ENCODE measurements around the gene USP12. TPM values are rescaled to one million over a fixed set of nuclear protein-coding genes. Genes with fewer than 3 reads are reported as not detected.

Gene USP12
- total and polyA plus RNA-seq, 12 donors, result 4.6 to 20.3 (median 13.3) TPM

DNA sequence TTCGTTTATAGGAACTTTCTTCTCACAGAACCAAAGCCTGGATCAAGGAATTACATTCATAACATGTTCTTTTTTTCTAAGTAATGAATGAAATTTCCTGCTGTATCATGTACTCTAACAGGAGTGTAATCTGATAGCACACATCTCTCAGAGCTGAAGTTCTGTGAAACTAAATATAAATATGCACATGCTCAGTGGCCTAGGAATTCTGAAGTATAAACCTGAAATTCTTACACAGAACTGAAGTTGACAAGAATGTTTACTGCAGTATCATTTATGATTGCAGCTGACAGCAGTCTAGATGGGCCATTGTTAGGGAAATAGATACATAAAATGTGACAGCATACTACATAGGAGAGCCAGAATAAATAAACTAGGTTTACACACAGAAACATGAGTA is 54.5 kb downstream of the USP12 start:
- WGBS, 4 donors, result 68 to 72% (median 69%) methylated on average over 1 of the region's 1 CpG
- no peaks in the 10 kb centered on the region for H3K9me3 ChIP-seq (replicated peaks in 1 of 3)
- no peak overlapping the region for H3K4me3 ChIP-seq
- H3K4me1 ChIP-seq (replicated peaks in 1 of 2), result no peaks in the 10 kb centered on the region
- intact Hi-C loops (cut with DNase I), result no loop called here
- peaks cover 0 to 10% of the 10 kb centered on the region in 2 donors for H3K36me3 ChIP-seq (replicated peaks in 1 of 2)
- TF ChIP-seq POLR2A (IDR thresholded peaks at IDR 0.05), result no peak
- TF ChIP-seq, protein P1, sequence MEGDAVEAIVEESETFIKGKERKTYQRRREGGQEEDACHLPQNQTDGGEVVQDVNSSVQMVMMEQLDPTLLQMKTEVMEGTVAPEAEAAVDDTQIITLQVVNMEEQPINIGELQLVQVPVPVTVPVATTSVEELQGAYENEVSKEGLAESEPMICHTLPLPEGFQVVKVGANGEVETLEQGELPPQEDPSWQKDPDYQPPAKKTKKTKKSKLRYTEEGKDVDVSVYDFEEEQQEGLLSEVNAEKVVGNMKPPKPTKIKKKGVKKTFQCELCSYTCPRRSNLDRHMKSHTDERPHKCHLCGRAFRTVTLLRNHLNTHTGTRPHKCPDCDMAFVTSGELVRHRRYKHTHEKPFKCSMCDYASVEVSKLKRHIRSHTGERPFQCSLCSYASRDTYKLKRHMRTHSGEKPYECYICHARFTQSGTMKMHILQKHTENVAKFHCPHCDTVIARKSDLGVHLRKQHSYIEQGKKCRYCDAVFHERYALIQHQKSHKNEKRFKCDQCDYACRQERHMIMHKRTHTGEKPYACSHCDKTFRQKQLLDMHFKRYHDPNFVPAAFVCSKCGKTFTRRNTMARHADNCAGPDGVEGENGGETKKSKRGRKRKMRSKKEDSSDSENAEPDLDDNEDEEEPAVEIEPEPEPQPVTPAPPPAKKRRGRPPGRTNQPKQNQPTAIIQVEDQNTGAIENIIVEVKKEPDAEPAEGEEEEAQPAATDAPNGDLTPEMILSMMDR (IDR thresholded peaks at IDR 0.05), result no peak
- H3K27ac ChIP-seq, result no peak overlapping the region
- DNase-seq, result no peak
- H3K27me3 ChIP-seq, result no peaks in the 10 kb centered on the region

DNA sequence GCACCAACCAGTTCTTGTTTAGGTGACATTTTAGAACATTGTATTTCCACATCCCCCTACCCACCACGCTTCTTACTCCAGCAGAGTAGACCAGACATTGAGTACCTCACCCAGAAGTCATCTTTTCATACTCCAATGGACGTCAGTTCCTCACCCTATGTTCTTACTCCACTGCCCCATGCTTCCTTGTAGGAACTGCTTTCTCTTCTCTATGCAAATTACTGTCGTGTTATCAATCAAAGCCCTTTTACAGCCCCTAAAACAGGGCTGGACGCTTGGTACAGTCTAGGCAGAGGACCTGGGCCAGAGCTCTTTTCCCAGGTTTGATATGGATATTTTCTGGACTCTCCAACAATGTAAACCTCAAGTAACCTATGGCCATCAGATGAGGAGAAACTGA is 58.2 kb downstream of the USP12 start:
- Histone ChIP-seq H3K27ac (no peak overlapping the region), H3K4me1 (replicated peaks in 1 of 2) (no peaks in the 10 kb centered on the region), H3K27me3 (no peaks in the 10 kb centered on the region), H3K36me3 (replicated peaks in 1 of 2) (peaks cover 0 to 10% of the 10 kb centered on the region in 2 donors), H3K4me3 (no peak overlapping the region), H3K9me3 (replicated peaks in 1 of 3) (no peaks in the 10 kb centered on the region)
- intact Hi-C loops (cut with DNase I), result no loop called here
- TF ChIP-seq POLR2A (IDR thresholded peaks at IDR 0.05), result no peak
- TF ChIP-seq, protein P1 (IDR thresholded peaks at IDR 0.05), result no peak
- 90 to 92% (median 92%) methylated on average over 4 of the region's 4 CpGs for WGBS, 4 donors
- DNase-seq, result no peak

DNA sequence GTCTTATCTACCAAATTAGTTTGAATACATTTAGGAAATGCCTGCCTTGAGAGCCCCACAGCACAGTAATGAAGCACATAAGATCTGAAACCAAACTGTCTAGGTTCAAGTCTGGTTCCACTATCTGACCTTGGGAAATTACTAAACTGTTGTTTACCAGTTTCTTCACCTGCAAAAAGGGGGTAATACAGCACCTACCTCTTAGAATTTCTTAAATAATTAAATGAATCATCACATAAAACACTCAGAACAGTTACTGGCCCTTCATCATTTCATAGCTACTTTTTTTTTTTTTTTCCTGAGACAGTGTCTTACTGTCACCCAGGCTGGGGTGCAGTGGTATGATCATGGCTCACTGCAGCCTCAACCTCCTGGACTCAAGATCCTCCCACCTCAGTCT is 59.6 kb downstream of the USP12 start:
- Histone ChIP-seq H3K36me3 (replicated peaks in 1 of 2) (peaks cover 0 to 10% of the 10 kb centered on the region in 2 donors), H3K9me3 (replicated peaks in 1 of 3) (no peaks in the 10 kb centered on the region), H3K4me1 (replicated peaks in 1 of 2) (no peaks in the 10 kb centered on the region), H3K27ac (no peak overlapping the region), H3K4me3 (no peak overlapping the region), H3K27me3 (no peaks in the 10 kb centered on the region)
- intact Hi-C loops (cut with DNase I), result no loop called here
- no peak for TF ChIP-seq POLR2A (IDR thresholded peaks at IDR 0.05)
- TF ChIP-seq, protein P1 (IDR thresholded peaks at IDR 0.05), result no peak
- no peak for DNase-seq

DNA sequence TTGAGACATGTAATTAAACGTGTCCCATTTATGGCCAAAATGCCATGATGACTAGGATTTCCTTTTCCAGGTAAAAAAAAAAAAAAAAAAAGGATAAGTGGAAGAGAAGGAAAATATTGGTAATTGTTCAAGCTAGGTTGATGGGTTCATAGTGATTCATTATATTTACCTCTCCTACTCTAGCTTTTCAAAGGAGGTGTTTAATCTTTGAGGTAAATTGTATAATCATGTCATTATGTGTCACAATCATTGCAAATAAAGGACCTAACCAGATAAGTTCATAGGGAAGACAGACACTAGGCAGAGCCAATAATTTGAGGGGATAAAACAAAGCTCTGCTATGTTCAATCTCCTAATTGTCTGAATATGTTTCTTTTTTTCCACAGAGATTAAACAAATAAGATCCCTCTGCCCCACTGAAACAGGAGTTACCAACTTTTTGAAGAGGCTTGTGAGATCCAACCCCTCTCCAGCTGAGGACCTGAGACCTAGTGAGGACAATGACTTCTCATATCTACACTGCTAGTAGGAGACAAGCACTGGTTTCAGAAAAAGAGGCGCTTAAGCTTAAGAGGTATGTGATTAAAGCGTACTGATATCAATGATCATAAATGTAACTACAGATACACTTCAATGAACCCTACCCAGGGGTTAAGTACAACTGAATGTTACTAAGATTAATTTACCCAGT is 61.4 kb downstream of the USP12 start:
- Histone ChIP-seq H3K4me3 (no peak overlapping the region), H3K27me3 (no peaks in the 10 kb centered on the region), H3K4me1 (replicated peaks in 1 of 2) (no peaks in the 10 kb centered on the region), H3K36me3 (replicated peaks in 1 of 2) (peaks cover 0 to 4% of the 10 kb centered on the region in 2 donors), H3K9me3 (replicated peaks in 1 of 3) (no peaks in the 10 kb centered on the region), H3K27ac (no peak overlapping the region)
- TF ChIP-seq, protein P1 (IDR thresholded peaks at IDR 0.05), result no peak
- no peak for TF ChIP-seq POLR2A (IDR thresholded peaks at IDR 0.05)
- 92 to 97% (median 94%) methylated on average over 3 of the region's 3 CpGs for WGBS, 4 donors
- DNase-seq, result no peak
- intact Hi-C loops (cut with DNase I), result no loop called here
